Choroid plexus epithelial cell (primary cell): ENCODE data around the gene BSG.

Experiments used
- DNase-seq: peaks from one replicate; pipeline ENCODE4 v3.0.0-alpha.2; 2010; ENCODE audit warnings: low read depth
- H3K4me3 ChIP-seq: 2 replicates; pipeline ENCODE4 v1.5.1; 2011; ENCODE audit warnings: low read depth, mild to moderate bottlenecking, control low read depth, low read length, moderate library complexity
- TF ChIP-seq, protein P1 (sequence below): conservative IDR thresholded peaks from 2 replicates; pipeline ENCODE4 v1.5.1; 2011; ENCODE audit warnings: low read depth, mild to moderate bottlenecking, control low read depth, inconsistent platforms, low read length, moderate library complexity

The BSG gene

GRCh38 chr19:610801-611480 is 38.5 kb downstream of the BSG start:
- TF ChIP-seq, protein P1, sequence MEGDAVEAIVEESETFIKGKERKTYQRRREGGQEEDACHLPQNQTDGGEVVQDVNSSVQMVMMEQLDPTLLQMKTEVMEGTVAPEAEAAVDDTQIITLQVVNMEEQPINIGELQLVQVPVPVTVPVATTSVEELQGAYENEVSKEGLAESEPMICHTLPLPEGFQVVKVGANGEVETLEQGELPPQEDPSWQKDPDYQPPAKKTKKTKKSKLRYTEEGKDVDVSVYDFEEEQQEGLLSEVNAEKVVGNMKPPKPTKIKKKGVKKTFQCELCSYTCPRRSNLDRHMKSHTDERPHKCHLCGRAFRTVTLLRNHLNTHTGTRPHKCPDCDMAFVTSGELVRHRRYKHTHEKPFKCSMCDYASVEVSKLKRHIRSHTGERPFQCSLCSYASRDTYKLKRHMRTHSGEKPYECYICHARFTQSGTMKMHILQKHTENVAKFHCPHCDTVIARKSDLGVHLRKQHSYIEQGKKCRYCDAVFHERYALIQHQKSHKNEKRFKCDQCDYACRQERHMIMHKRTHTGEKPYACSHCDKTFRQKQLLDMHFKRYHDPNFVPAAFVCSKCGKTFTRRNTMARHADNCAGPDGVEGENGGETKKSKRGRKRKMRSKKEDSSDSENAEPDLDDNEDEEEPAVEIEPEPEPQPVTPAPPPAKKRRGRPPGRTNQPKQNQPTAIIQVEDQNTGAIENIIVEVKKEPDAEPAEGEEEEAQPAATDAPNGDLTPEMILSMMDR: no peak
- DNase-seq: peak; percentile 95
- H3K4me3 ChIP-seq: peak overlapping the region; percentile 28

- peak overlapping the region; percentile 28 for H3K4me3 ChIP-seq
- DNase-seq: peak; percentile 93
- TF ChIP-seq, protein P1: no peak
These were observed 39.1 kb downstream of the BSG start for GRCh38 chr19:611481-611868.

DNA sequence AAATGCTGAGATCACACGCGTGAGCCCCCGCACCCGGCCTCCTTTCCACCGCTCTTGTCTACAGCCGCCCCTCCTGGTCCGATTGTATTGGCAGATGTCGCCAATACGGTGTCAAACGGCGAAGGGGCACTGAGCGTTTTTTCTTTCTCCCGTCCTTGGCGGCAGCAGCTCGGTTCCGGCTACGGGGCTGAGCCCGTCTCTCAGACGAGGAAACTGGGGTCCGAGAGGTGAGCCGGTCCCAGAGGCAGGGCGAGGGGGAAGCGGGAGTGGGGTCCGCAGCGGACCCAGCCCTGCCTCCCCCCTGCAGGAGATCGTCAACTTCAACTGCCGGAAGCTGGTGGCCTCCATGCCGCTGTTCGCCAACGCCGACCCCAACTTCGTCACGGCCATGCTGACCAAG is 40.5 kb downstream of the BSG start:
- no peak for DNase-seq
- TF ChIP-seq, protein P1: no peak
- H3K4me3 ChIP-seq: no peak overlapping the region

DNA sequence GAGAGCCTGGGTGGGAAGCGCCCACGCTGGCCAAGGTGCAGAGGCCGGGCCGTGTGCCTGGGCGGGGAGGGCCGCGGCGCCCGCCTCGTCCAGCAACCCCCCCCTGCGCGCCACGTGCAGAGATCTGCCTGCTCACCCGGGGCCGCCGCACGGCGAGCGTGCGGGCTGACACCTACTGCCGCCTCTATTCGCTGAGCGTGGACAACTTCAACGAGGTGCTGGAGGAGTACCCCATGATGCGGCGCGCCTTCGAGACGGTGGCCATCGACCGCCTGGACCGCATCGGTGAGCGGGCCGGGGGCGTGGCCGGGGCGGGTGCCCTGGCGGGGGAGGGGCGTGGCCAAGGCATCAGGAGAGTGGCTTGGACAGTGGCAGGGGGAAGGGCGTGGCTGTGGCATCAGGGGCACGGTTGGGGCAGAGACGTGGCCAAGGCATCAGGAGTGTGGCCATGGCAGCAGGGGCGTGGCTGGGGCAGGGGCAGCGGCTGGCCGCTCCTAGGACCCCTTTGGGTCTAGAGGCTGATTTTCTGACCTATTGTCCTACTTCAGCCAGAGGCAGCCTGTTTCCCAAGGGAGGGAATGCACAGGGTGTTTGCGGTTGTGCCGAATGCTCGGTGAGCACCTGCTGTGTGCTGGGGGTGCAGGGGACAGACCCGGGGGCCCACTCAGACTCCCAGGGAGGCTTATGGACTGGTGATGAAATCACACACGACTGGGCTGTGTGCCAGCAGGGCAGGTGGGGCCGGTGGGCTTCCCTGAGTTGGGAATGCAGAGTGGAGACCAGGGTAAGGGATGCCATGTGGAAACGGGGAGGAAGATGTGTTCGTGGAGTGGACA is 41.6 kb downstream of the BSG start:
- TF ChIP-seq, protein P1: no peak
- no peak overlapping the region for H3K4me3 ChIP-seq
- no peak for DNase-seq

GRCh38 chr19:615619-616018 is 43.2 kb downstream of the BSG start:
- DNase-seq: peak; percentile 21
- no peak overlapping the region for H3K4me3 ChIP-seq
- TF ChIP-seq, protein P1: no peak

- TF ChIP-seq, protein P1: no peak
- no peak for DNase-seq
- H3K4me3 ChIP-seq: no peak overlapping the region
These were observed 43.8 kb downstream of the BSG start for GRCh38 chr19:616062-616700.
